ENCODE results near the gene TSHZ2.

DNA sequence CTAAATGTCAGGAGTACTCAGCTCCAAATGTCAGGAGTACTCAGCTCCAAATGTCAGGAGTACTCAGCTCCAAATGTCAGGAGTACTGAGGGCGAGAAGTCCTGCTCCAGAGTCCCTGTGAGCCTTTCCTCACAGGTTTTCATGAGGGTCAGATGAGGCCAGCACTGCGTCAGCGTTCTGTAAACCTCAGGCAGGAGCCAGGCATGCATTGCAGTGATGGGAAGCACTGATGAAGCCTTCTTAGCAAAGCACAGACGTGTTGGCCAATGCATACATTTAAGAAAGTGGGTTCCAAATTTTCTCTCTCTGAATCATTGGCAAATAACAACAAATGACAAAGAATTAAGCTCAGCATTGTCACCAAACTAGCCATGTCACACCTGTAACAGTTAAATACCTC is 366.6 kb downstream of the TSHZ2 start:
- TF ChIP-seq, protein P1, sequence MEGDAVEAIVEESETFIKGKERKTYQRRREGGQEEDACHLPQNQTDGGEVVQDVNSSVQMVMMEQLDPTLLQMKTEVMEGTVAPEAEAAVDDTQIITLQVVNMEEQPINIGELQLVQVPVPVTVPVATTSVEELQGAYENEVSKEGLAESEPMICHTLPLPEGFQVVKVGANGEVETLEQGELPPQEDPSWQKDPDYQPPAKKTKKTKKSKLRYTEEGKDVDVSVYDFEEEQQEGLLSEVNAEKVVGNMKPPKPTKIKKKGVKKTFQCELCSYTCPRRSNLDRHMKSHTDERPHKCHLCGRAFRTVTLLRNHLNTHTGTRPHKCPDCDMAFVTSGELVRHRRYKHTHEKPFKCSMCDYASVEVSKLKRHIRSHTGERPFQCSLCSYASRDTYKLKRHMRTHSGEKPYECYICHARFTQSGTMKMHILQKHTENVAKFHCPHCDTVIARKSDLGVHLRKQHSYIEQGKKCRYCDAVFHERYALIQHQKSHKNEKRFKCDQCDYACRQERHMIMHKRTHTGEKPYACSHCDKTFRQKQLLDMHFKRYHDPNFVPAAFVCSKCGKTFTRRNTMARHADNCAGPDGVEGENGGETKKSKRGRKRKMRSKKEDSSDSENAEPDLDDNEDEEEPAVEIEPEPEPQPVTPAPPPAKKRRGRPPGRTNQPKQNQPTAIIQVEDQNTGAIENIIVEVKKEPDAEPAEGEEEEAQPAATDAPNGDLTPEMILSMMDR (IDR thresholded peaks at IDR 0.05; ENCODE audit: poor library complexity), result no peak
- TF ChIP-seq EZH2phosphoT487 (IDR thresholded peaks at IDR 0.05; ENCODE audit: low read depth, severe bottlenecking, unreplicated experiment) (no peak), EZH2 (IDR thresholded peaks at IDR 0.05; ENCODE audit: borderline replicate concordance) (no peak)
